Peyer's patch (tissue), 4 donors: ENCODE measurements around the gene DNPH1.

Experiments used
- POLR2A ChIP-seq, 2 donors: fragments of 450-650 bp; IDR thresholded peaks; one replicate each; pipeline ENCODE4 v1.5.1; 2017; ENCODE audit warnings: antibody characterized with exemption in 2 of 2, mild to moderate bottlenecking in 2 of 2, moderate library complexity in 2 of 2
- TF ChIP-seq, protein P1 (sequence below), 6 experiments: fragments of 450-650 bp in 4 of 6; fragments of 200-600 bp in 2 of 6; sonication (generic) in 1 of 6; IDR thresholded peaks; one replicate each; pipeline ENCODE4 v1.5.1; 2017 to 2019; ENCODE audit warnings: antibody characterized with exemption in 6 of 6, mild to moderate bottlenecking in 3 of 6, moderate library complexity in 1 of 6

DNA sequence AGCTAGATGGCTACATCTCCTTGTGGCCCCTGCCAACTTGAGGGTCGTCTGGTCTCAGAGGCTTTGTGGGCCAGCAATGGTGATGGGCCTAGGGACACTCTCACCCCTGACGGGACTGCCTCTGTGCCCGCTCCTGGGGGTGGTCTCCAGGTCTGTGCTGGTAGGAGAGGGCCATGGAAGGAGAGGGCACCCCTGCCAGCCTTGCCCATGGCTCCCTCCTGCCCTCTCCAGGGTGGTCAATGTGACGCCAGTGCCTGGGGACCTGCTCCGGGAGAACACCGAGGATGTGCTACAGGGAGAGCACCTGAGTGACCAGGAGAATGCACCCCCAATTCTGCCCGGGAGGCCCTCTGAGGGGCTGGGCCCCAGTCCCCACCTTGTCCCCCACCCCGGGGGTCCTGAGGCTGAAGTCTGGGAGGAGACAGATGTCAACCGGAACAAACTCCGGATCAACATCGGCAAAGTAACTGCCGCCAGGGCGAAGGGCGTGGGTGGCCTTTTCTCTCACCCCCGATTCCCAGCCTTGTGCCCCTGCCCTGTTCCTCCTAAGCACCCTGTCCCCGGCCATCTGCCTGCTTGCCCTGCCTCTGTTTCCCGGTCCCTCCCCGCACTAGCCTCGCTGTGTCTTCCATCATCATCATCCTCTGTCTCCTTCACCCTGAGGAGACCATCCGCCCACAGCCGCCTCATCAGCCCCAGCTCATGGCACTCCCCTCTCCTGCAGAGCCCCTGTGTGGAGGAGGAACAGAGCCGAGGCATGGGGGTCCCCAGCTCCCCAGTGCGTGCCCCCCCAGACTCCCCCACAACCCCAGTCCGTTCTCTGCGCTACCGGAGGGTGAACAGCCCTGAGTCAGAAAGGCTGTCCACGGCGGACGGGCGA lies 29.8 kb upstream of the DNPH1 start:
- TF ChIP-seq POLR2A (IDR thresholded peaks at IDR 0.05), result no peak
- TF ChIP-seq, protein P1, sequence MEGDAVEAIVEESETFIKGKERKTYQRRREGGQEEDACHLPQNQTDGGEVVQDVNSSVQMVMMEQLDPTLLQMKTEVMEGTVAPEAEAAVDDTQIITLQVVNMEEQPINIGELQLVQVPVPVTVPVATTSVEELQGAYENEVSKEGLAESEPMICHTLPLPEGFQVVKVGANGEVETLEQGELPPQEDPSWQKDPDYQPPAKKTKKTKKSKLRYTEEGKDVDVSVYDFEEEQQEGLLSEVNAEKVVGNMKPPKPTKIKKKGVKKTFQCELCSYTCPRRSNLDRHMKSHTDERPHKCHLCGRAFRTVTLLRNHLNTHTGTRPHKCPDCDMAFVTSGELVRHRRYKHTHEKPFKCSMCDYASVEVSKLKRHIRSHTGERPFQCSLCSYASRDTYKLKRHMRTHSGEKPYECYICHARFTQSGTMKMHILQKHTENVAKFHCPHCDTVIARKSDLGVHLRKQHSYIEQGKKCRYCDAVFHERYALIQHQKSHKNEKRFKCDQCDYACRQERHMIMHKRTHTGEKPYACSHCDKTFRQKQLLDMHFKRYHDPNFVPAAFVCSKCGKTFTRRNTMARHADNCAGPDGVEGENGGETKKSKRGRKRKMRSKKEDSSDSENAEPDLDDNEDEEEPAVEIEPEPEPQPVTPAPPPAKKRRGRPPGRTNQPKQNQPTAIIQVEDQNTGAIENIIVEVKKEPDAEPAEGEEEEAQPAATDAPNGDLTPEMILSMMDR (IDR thresholded peaks at IDR 0.05), result no peak
